AG04449 (cell line): ENCODE data around the gene SLC25A31.

Experiments used
- CTCF ChIA-PET: fragments of 350-600 bp; formaldehyde crosslinking; extraction: SDS; loops from one replicate; lab custom pipeline; 2021; ENCODE audit warnings: antibody characterized with exemption; lab: Yijun Ruan, JAX
- POLR2A ChIA-PET: fragments of 400-600, 350-600 bp; formaldehyde crosslinking; extraction: SDS; loops from one replicate; lab custom pipeline; 2020; ENCODE audit warnings: antibody characterized with exemption, inconsistent platforms; lab: Yijun Ruan, JAX
- DNase-seq: peaks from one replicate; pipeline ENCODE4 v3.0.0-alpha.2; 2010; ENCODE audit warnings: low read depth, low spot score
- H3K4me3 ChIP-seq: 2 replicates; pipeline ENCODE4 v1.5.1; 2011; ENCODE audit warnings: low read depth, mild to moderate bottlenecking, control low read depth, low read length
- CTCF ChIP-seq: IDR thresholded peaks from one replicate; pipeline ENCODE4 v1.5.1; 2011; ENCODE audit warnings: mild to moderate bottlenecking, moderate library complexity, low read length, control low read depth, inconsistent platforms; ENCODE audit not compliant: insufficient read depth; ENCODE audit errors: missing control alignments

The SLC25A31 gene

GRCh38 chr4:127747883-127748282 is 17.7 kb downstream of the SLC25A31 start:
- ChIA-PET CTCF (no interaction called here), POLR2A (no interaction called here)
- TF ChIP-seq CTCF: no peak
- no peak overlapping the region for H3K4me3 ChIP-seq
- DNase-seq: no peak

GRCh38 chr4:127748957-127749356 is 18.8 kb downstream of the SLC25A31 start:
- POLR2A ChIA-PET: no interaction called here

GRCh38 chr4:127756906-127757305 is 26.7 kb downstream of the SLC25A31 start:
- POLR2A ChIA-PET: no interaction called here
- DNase-seq: no peak
- H3K4me3 ChIP-seq: no peak overlapping the region
- TF ChIP-seq CTCF: no peak
- CTCF ChIA-PET: no interaction called here

More at GRCh38 chr4:127748957-127749356, 18.8 kb downstream of the SLC25A31 start:
- DNase-seq: no peak
- no peak overlapping the region for H3K4me3 ChIP-seq
- CTCF ChIA-PET: interaction anchor here (0.9 kb wide), 1 partner anchor 146 kb away, joined by 3 read pairs; no protein-coding TSS in a partner anchor
- TF ChIP-seq CTCF: no peak

DNA sequence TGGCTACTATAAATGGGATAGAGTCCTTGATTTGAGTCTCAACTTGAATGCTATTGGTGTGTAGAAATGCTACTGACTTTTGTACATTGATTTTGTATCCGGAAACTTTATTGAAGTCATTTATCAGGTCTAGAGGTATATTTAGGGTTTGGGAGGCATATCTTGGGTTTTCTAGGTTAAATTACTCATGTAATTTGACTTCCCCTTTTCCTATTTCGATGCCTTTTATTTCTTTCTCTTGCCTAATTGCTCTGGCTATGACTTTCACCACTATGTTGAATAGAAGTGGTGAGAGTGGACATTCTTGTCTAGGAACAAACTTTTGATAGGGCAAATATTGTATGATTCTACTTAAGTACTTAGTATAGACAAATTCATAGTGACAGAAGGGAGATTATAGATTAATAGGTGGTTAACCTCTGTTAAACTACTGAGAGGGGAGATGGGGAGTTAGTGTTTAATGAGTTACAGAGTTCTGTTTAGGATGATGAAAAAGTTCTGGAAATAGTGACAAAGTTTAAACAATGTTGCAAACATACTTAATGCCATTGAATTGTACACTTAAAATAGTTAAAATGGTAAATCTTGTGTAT is 29.1 kb downstream of the SLC25A31 start:
- H3K4me3 ChIP-seq: no peak overlapping the region
- POLR2A ChIA-PET: no interaction called here
- no peak for TF ChIP-seq CTCF
- no peak for DNase-seq
- CTCF ChIA-PET: no interaction called here

- CTCF ChIA-PET: no interaction called here
- no peak overlapping the region for H3K4me3 ChIP-seq
- no peak for DNase-seq
- POLR2A ChIA-PET: no interaction called here
- TF ChIP-seq CTCF: no peak
These were observed 29.7 kb downstream of the SLC25A31 start for GRCh38 chr4:127759893-127760292.

DNA sequence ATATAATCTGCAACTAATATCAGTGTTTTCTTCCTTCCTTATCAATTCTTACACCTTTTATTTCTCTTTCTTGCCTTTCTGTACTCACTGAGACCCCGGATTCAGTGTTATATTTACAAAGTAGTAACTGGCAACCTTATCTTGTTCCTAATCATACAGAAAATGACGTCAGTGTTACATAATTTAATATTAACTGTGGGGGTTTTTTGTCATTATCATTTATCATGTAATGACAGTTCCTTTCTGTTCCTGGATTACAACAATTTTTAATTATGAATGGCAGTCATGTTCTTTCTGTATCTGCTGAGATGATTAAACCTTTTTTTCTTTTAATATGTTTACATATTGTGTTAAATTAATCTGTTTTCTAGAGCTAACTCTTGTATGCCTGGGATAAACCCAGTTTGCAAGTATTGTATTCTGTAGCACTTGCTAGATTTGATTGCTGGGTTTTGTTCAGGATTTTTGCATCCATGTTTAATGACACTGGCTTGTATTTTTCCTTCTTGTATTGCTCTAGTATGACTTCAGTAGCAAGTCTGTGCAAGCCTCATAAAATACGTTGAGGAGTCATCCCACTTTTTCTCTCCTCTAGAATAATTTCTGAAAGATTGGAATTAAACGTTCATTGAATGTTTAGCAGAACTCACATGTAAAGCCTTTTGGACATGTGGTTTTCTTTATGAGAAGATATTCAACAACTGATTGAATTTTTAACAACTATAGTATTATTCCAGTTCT is 41.5 kb downstream of the SLC25A31 start:
- CTCF ChIA-PET: no interaction called here
- TF ChIP-seq CTCF: no peak
- no peak overlapping the region for H3K4me3 ChIP-seq
- POLR2A ChIA-PET: no interaction called here
- no peak for DNase-seq
